ENCODE data around the gene CHRNB1. TPM values are rescaled to one million over a fixed set of nuclear protein-coding genes. Genes with fewer than 3 reads are reported as not detected.
A peak's percentile ranks its signal among the peaks of the same experiment; 100 is the strongest.

Gene CHRNB1
- total and polyA plus RNA-seq, 2 donors from 2014 or later, result 11.9 to 19.3 TPM

DNA sequence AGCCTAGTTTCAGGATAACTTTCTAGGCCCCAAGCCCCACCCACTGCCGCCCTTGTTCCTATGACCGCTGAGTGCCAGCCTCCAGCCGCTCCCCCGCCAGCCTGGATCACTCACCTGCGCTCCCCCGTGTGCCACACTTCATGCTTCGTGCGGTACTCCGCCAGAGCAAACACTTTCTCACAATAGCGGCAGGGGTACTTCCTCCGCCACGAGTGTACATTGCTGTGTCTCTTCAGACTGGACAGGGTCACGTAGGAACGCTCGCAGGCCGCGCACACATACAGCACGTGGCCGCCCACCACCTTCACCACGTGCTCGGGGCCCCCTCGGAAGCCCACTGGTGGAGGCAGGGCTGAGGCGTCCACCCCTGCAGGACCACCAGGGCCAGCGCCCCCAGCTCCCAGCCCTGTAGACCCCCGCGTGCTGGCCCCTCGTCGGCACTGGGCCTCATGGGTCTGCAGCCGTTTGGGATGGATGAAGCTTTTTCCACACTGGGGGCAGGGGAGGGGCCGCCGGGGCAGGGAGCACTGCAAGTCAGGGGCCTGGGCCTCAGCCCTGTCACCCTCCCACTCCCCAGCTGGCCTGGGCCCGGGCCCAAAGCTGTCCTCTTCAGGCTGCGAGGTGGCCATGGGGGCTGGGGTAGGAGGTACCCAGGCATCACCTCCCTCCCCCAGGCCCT, 20.9 kb downstream of the CHRNB1 start:
- H3K4me3 ChIP-seq (ENCODE audit: low read length in 3 of 3), result no peak overlapping the region
- intact Hi-C loops (cut with DNase I), result no loop called here
- H3K9me3 ChIP-seq (ENCODE audit: control insufficient read depth in 2 of 3, insufficient read depth in 1 of 3, low read length in 3 of 3), result no peaks in the 10 kb centered on the region
- TF ChIP-seq, protein P1, sequence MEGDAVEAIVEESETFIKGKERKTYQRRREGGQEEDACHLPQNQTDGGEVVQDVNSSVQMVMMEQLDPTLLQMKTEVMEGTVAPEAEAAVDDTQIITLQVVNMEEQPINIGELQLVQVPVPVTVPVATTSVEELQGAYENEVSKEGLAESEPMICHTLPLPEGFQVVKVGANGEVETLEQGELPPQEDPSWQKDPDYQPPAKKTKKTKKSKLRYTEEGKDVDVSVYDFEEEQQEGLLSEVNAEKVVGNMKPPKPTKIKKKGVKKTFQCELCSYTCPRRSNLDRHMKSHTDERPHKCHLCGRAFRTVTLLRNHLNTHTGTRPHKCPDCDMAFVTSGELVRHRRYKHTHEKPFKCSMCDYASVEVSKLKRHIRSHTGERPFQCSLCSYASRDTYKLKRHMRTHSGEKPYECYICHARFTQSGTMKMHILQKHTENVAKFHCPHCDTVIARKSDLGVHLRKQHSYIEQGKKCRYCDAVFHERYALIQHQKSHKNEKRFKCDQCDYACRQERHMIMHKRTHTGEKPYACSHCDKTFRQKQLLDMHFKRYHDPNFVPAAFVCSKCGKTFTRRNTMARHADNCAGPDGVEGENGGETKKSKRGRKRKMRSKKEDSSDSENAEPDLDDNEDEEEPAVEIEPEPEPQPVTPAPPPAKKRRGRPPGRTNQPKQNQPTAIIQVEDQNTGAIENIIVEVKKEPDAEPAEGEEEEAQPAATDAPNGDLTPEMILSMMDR (IDR thresholded peaks at IDR 0.05; ENCODE audit: borderline replicate concordance, extremely low read depth, insufficient read depth), result no peak
- no peaks in the 10 kb centered on the region for H3K27me3 ChIP-seq (ENCODE audit: control insufficient read depth, insufficient read depth, low read length)
- DNase-seq (peak; percentile 64 to 82 (median 78)), FAIRE-seq (no peak)
- no peak overlapping the region for H3K9ac ChIP-seq (ENCODE audit: low read length in 3 of 3)
- peaks cover 0 to 9% (median 5%) of the 10 kb centered on the region in 3 donors for H3K36me3 ChIP-seq (ENCODE audit: control insufficient read depth in 2 of 3, insufficient read depth in 3 of 3, low read length in 3 of 3)
- peaks cover 0 to 6% (median 4%) of the 10 kb centered on the region in 3 donors for H3K4me1 ChIP-seq (ENCODE audit: control insufficient read depth in 2 of 3, insufficient read depth in 2 of 3, low read depth in 1 of 3, low read length in 3 of 3)
- H3K27ac ChIP-seq (ENCODE audit: low read depth in 2 of 2, low read length in 2 of 2), result peak overlapping the region; percentile 55 to 72

- Histone ChIP-seq H3K27me3 (ENCODE audit: control insufficient read depth, insufficient read depth, low read length) (no peaks in the 10 kb centered on the region), H3K4me3 (ENCODE audit: low read length in 3 of 3) (no peak overlapping the region), H3K9ac (ENCODE audit: low read length in 3 of 3) (no peak overlapping the region), H3K36me3 (ENCODE audit: control insufficient read depth in 2 of 3, insufficient read depth in 3 of 3, low read length in 3 of 3) (peaks cover 0 to 9% (median 5%) of the 10 kb centered on the region in 3 donors), H3K4me1 (ENCODE audit: control insufficient read depth in 2 of 3, insufficient read depth in 2 of 3, low read depth in 1 of 3, low read length in 3 of 3) (peaks cover 0 to 6% (median 4%) of the 10 kb centered on the region in 3 donors), H3K9me3 (ENCODE audit: control insufficient read depth in 2 of 3, insufficient read depth in 1 of 3, low read length in 3 of 3) (no peaks in the 10 kb centered on the region), H3K27ac (ENCODE audit: low read depth in 2 of 2, low read length in 2 of 2) (peak overlapping the region; percentile 55 to 72)
- intact Hi-C loops (cut with DNase I), result no loop called here
- no peak for FAIRE-seq
- TF ChIP-seq, protein P1 (IDR thresholded peaks at IDR 0.05; ENCODE audit: borderline replicate concordance, extremely low read depth, insufficient read depth), result no peak
- no peak for DNase-seq
Observed at GRCh38 chr17:7466318-7466638, 21.4 kb downstream of the CHRNB1 start.

DNA sequence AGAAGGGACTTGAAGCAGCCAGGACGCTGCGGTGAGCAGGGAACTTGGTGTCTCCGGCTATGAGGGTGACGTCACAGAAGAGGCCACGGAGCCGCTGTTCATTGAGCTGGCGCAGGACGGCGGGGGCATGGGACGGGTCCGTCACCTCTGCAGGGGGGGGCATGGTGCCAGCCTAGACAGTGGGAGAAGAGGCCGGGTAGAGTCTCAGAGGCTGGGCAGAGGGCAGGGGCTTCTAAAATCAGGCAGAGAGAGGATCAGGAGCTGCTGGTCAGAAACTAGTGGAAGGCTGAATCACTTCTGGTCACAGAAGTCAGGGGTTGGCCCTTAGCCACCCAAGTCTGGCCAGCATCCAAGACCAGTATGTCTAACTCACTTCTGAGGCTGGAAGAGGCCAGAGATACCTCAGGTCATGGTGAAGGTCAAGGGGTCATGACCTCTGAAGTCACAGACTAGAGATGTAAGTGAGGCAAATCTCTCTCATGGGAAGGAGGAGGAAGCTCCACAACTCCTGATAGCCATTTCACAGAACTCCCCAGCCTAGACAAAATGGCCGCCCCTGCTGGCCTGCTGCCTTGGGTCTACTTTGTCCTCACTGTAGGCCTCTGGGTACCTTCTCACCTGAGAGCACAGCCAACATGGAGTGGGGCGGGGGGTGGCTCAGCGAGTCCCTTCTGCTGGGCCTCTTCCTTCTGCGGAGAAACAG, 21.9 kb downstream of the CHRNB1 start:
- H3K36me3 ChIP-seq (ENCODE audit: control insufficient read depth in 2 of 3, insufficient read depth in 3 of 3, low read length in 3 of 3), result peaks cover 0 to 9% (median 5%) of the 10 kb centered on the region in 3 donors
- DNase-seq, result peak in 2 of 5 donors; percentile 40 to 94
- no peaks in the 10 kb centered on the region for H3K9me3 ChIP-seq (ENCODE audit: control insufficient read depth in 2 of 3, insufficient read depth in 1 of 3, low read length in 3 of 3)
- H3K4me1 ChIP-seq (ENCODE audit: control insufficient read depth in 2 of 3, insufficient read depth in 2 of 3, low read depth in 1 of 3, low read length in 3 of 3), result peaks cover 0 to 6% (median 4%) of the 10 kb centered on the region in 3 donors
- TF ChIP-seq, protein P1 (IDR thresholded peaks at IDR 0.05; ENCODE audit: borderline replicate concordance, extremely low read depth, insufficient read depth), result no peak
- H3K27me3 ChIP-seq (ENCODE audit: control insufficient read depth, insufficient read depth, low read length), result no peaks in the 10 kb centered on the region
- no peak for FAIRE-seq
- no peak overlapping the region for H3K9ac ChIP-seq (ENCODE audit: low read length in 3 of 3)
- H3K4me3 ChIP-seq (ENCODE audit: low read length in 3 of 3), result no peak overlapping the region
- peak overlapping the region; percentile 55 to 72 for H3K27ac ChIP-seq (ENCODE audit: low read depth in 2 of 2, low read length in 2 of 2)
- intact Hi-C loops (cut with DNase I), result no loop called here

Measured in kidney (tissue), 14 donors.